H9 (cell line): ENCODE measurements around the gene SDHB. TPM values are rescaled to one million over a fixed set of nuclear protein-coding genes. Genes with fewer than 3 reads are reported as not detected.

Experiments used
- DNase-seq: peaks from one replicate; pipeline ENCODE4 v3.0.0-alpha.2; 2017
- H2AFZ ChIP-seq: one replicate; pipeline ENCODE4 v1.6.1; 2013; ENCODE audit warnings: mild to moderate bottlenecking, low read length, control low read depth, moderate library complexity
- H2AK5ac ChIP-seq: 2 replicates; pipeline ENCODE4 v1.6.1; 2013; ENCODE audit warnings: low read length, control low read depth, mixed read lengths; ENCODE audit not compliant: insufficient read length
- H2BK120ac ChIP-seq: one replicate; pipeline ENCODE4 v1.6.1; 2013; ENCODE audit warnings: low read depth, mild to moderate bottlenecking, low read length, control low read depth, inconsistent platforms; ENCODE audit not compliant: poor library complexity, severe bottlenecking
- H2BK12ac ChIP-seq: 2 replicates; pipeline ENCODE4 v1.6.1; 2013; ENCODE audit warnings: low read length, control low read depth, mixed read lengths, low read depth; ENCODE audit not compliant: insufficient read length
- H2BK15ac ChIP-seq: 2 replicates; pipeline ENCODE4 v1.6.1; 2013; ENCODE audit warnings: low read depth, low read length, control low read depth
- H2BK20ac ChIP-seq: one replicate; pipeline ENCODE4 v1.6.1; 2013; ENCODE audit warnings: low read depth, mild to moderate bottlenecking, low read length, control low read depth, inconsistent platforms; ENCODE audit not compliant: poor library complexity, severe bottlenecking
- H2BK5ac ChIP-seq: 2 replicates; pipeline ENCODE4 v1.6.1; 2013; ENCODE audit warnings: low read length, control low read depth, mixed read lengths; ENCODE audit not compliant: insufficient read length
- H3K14ac ChIP-seq: 2 replicates; pipeline ENCODE4 v1.6.1; 2013; ENCODE audit warnings: low read length, control low read depth; ENCODE audit not compliant: insufficient read depth
- H3K18ac ChIP-seq: 2 replicates; pipeline ENCODE4 v1.6.1; 2013; ENCODE audit warnings: low read depth, mild to moderate bottlenecking, mixed read lengths, low read length, control low read depth; ENCODE audit not compliant: insufficient read length
- H3K23ac ChIP-seq: 2 replicates; pipeline ENCODE4 v1.6.1; 2013; ENCODE audit warnings: low read length, control low read depth, mixed read lengths, low read depth; ENCODE audit not compliant: insufficient read length
- H3K23me2 ChIP-seq: 2 replicates; pipeline ENCODE4 v1.6.1; 2013; ENCODE audit warnings: low read depth, mild to moderate bottlenecking, mixed read lengths, low read length, control low read depth; ENCODE audit not compliant: insufficient read length, poor library complexity, severe bottlenecking
- H3K27ac ChIP-seq: 2 replicates; pipeline ENCODE4 v1.5.1; 2013; ENCODE audit warnings: low read length, control low read depth, mixed read lengths, low read depth; ENCODE audit not compliant: insufficient read length
- H3K27me3 ChIP-seq: 2 replicates; pipeline ENCODE4 v1.6.1; 2013; ENCODE audit warnings: low read length, control low read depth, inconsistent platforms; ENCODE audit not compliant: insufficient read depth
- H3K4ac ChIP-seq: 2 replicates; pipeline ENCODE4 v1.6.1; 2013; ENCODE audit warnings: low read depth, mild to moderate bottlenecking, control low read depth, inconsistent platforms, low read length, moderate library complexity
- H3K4me1 ChIP-seq: 2 replicates; pipeline ENCODE4 v1.6.1; 2013; ENCODE audit warnings: low read length, control low read depth, inconsistent platforms; ENCODE audit not compliant: insufficient read depth
- H3K4me2 ChIP-seq: 2 replicates; pipeline ENCODE4 v1.6.1; 2013; ENCODE audit warnings: low read length, control low read depth, mixed read lengths; ENCODE audit not compliant: insufficient read length, insufficient read depth
- H3K56ac ChIP-seq: 2 replicates; pipeline ENCODE4 v1.6.1; 2013; ENCODE audit warnings: low read depth, mild to moderate bottlenecking, mixed read lengths, low read length, control low read depth; ENCODE audit not compliant: insufficient read length
- H3K79me1 ChIP-seq: 2 replicates; pipeline ENCODE4 v1.6.1; 2013; ENCODE audit warnings: low read depth, mild to moderate bottlenecking, moderate library complexity, low read length, control low read depth, inconsistent platforms; ENCODE audit not compliant: insufficient read depth, poor library complexity, severe bottlenecking
- H3K79me2 ChIP-seq: 2 replicates; pipeline ENCODE4 v1.6.1; 2013; ENCODE audit warnings: low read length, control low read depth, inconsistent platforms; ENCODE audit not compliant: insufficient read depth
- H3K9ac ChIP-seq: 2 replicates; pipeline ENCODE4 v1.6.1; 2013; ENCODE audit warnings: low read length, control low read depth, mixed read lengths; ENCODE audit not compliant: insufficient read length; ENCODE audit errors: extremely low read depth
- H3K9me3 ChIP-seq: one replicate; pipeline ENCODE4 v1.6.1; 2013; ENCODE audit warnings: low read depth, low read length, inconsistent platforms; ENCODE audit not compliant: control insufficient read depth
- H3T11ph ChIP-seq: one replicate; pipeline ENCODE4 v1.6.1; 2013; ENCODE audit warnings: mild to moderate bottlenecking, low read length, control low read depth, inconsistent platforms
- H4K20me1 ChIP-seq: one replicate; pipeline ENCODE4 v1.6.1; 2013; ENCODE audit not compliant: control insufficient read depth, insufficient read length, insufficient read depth
- H4K5ac ChIP-seq: 2 replicates; pipeline ENCODE4 v1.6.1; 2013; ENCODE audit warnings: low read depth, mild to moderate bottlenecking, mixed read lengths, low read length, control low read depth; ENCODE audit not compliant: insufficient read length
- H4K8ac ChIP-seq: replicated peaks from 2 replicates; pipeline ENCODE4 v1.6.1; 2013; ENCODE audit warnings: low read length, control low read depth, mixed read lengths, low read depth; ENCODE audit not compliant: insufficient read length
- H4K91ac ChIP-seq: 2 replicates; pipeline ENCODE4 v1.6.1; 2013; ENCODE audit warnings: low read depth, mild to moderate bottlenecking, moderate library complexity, mixed read lengths, low read length, control low read depth; ENCODE audit not compliant: insufficient read length
- H3K27ac Mint-ChIP-seq, 3 experiments: 2 replicates in 2 of 3; 3 replicates in 1 of 3; pipeline ENCODE4 v1.8.0; 2020 to 2021; ENCODE audit warnings: mixed read lengths in 3 of 3, mild to moderate bottlenecking in 1 of 3, moderate library complexity in 1 of 3
- H3K27me3 Mint-ChIP-seq: 2 replicates; pipeline ENCODE4 v1.8.0; 2021; ENCODE audit warnings: low read depth, mild to moderate bottlenecking, moderate library complexity, mixed read lengths
- H3K36me3 Mint-ChIP-seq, 3 experiments: 2 replicates in 2 of 3; 3 replicates in 1 of 3; pipeline ENCODE4 v1.8.0; 2020 to 2021; ENCODE audit warnings: low read depth in 3 of 3, mixed read lengths in 3 of 3; ENCODE audit not compliant: insufficient read depth in 1 of 3
- H3K4me1 Mint-ChIP-seq, 2 experiments: 2 replicates each; pipeline ENCODE4 v1.8.0; 2020; ENCODE audit warnings: mixed read lengths in 2 of 2
- H3K4me3 Mint-ChIP-seq, 2 experiments: 2 replicates in 1 of 2; 3 replicates in 1 of 2; pipeline ENCODE4 v1.8.0; 2020 to 2021; ENCODE audit warnings: mild to moderate bottlenecking in 2 of 2, mixed read lengths in 2 of 2, moderate library complexity in 1 of 2
- H3K9me3 Mint-ChIP-seq, 2 experiments: 2 replicates in 1 of 2; 3 replicates in 1 of 2; pipeline ENCODE4 v1.8.0; 2020; ENCODE audit warnings: mild to moderate bottlenecking in 2 of 2, mixed read lengths in 2 of 2, moderate library complexity in 1 of 2
- WGBS: extraction: QIAGEN DNeasy Blood & Tissue Kit; methylation state at CpG from one replicate; pipeline ENCODE4 v1.1.7; 2013; ENCODE audit warnings: missing lambda C conversion rate, low lambda C conversion rate, mixed read lengths; ENCODE audit not compliant: insufficient read length; ENCODE audit errors: extremely low coverage; 5-methylcytosine and 5-hydroxymethylcytosine counted together
- total RNA-seq: library from RNA; stranded (reverse); gene quantifications from 2 replicates; pipeline ENCODE4 v1.2.1, GENCODE V29; 2021
- TF ChIP-seq, protein P1 (sequence below): fragments of 200-600 bp; sonication (generic); conservative IDR thresholded peaks from 3 replicates; pipeline ENCODE4 v1.8.0; 2021; ENCODE audit warnings: antibody characterized with exemption, mild to moderate bottlenecking

SDHB gene
- total RNA-seq, 1 experiment from 2014 or later: 77.5 TPM

GRCh38 chr1:17080085-17080759 is 26.4 kb upstream of the SDHB start:
- Histone ChIP-seq H3K79me2 (no peaks in the 10 kb centered on the region), H3K23me2 (no peaks in the 10 kb centered on the region), H3K4me2 (no peak overlapping the region), H4K20me1 (no peaks in the 10 kb centered on the region), H3K27ac (no peak overlapping the region), H2BK5ac (no peak overlapping the region), H3K27me3 (no peaks in the 10 kb centered on the region), H2BK15ac (no peak overlapping the region), H3K9me3 (no peaks in the 10 kb centered on the region), H4K5ac (no peak overlapping the region), H2BK12ac (no peak overlapping the region), H3K79me1 (no peaks in the 10 kb centered on the region), H3K18ac (no peak overlapping the region), H4K8ac (no peak overlapping the region), H3K4ac (no peak overlapping the region), H3K4me1 (no peaks in the 10 kb centered on the region), H2AFZ (no peak overlapping the region), H3K9ac (no peak overlapping the region), H3K14ac (no peak overlapping the region), H2BK20ac (no peak overlapping the region), H3K23ac (no peak overlapping the region), H2AK5ac (no peak overlapping the region), H3T11ph (no peak overlapping the region), H4K91ac (no peak overlapping the region), H2BK120ac (no peak overlapping the region), H3K56ac (no peak overlapping the region)
- TF ChIP-seq, protein P1, sequence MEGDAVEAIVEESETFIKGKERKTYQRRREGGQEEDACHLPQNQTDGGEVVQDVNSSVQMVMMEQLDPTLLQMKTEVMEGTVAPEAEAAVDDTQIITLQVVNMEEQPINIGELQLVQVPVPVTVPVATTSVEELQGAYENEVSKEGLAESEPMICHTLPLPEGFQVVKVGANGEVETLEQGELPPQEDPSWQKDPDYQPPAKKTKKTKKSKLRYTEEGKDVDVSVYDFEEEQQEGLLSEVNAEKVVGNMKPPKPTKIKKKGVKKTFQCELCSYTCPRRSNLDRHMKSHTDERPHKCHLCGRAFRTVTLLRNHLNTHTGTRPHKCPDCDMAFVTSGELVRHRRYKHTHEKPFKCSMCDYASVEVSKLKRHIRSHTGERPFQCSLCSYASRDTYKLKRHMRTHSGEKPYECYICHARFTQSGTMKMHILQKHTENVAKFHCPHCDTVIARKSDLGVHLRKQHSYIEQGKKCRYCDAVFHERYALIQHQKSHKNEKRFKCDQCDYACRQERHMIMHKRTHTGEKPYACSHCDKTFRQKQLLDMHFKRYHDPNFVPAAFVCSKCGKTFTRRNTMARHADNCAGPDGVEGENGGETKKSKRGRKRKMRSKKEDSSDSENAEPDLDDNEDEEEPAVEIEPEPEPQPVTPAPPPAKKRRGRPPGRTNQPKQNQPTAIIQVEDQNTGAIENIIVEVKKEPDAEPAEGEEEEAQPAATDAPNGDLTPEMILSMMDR: no peak
- H3K4me3 Mint-ChIP-seq: no peak overlapping the region
- H3K9me3 Mint-ChIP-seq: peaks cover 0 to 4% of the 10 kb centered on the region in 2 experiments; a peak in 2 of 5 replicates
- peaks cover 0 to 4% (median 4%) of the 10 kb centered on the region in 3 experiments; a peak in 1 of 7 replicates for H3K36me3 Mint-ChIP-seq
- H3K27me3 Mint-ChIP-seq: peaks cover 2% of the 10 kb centered on the region; the same call in 1 of the 2 replicates
- H3K27ac Mint-ChIP-seq: no peak overlapping the region
- WGBS: no CpG with 5 or more reads among the region's 8 CpGs
- no peak for DNase-seq
- peaks cover 2 to 5% of the 10 kb centered on the region in 2 experiments; a peak in 3 of 4 replicates for H3K4me1 Mint-ChIP-seq
